Muscle of back (tissue), 11 donors: ENCODE measurements around the gene EXOC1L. TPM values are rescaled to one million over a fixed set of nuclear protein-coding genes. Genes with fewer than 3 reads are reported as not detected.
"Not testable (repeated sequence)": the region's sequence is repeated elsewhere in the genome, so short reads cannot be mapped to it uniquely, and the experiment has no call there.

Experiments
- DNase-seq, 3 donors: peaks; one replicate each; pipeline versions ENCODE4 v3.0.0 to v3.0.0-alpha.2; 2013
- polyA plus RNA-seq, 10 donors: library from polyadenylated mRNA; unstranded; fragments of 120-200 nt; gene quantifications; one replicate each; pipeline ENCODE4 v1.2.1, GENCODE V29; 2013; ENCODE audit not compliant: insufficient read length in 10 of 10

Gene EXOC1L
- polyA plus RNA-seq, 10 donors, result not detected

DNA sequence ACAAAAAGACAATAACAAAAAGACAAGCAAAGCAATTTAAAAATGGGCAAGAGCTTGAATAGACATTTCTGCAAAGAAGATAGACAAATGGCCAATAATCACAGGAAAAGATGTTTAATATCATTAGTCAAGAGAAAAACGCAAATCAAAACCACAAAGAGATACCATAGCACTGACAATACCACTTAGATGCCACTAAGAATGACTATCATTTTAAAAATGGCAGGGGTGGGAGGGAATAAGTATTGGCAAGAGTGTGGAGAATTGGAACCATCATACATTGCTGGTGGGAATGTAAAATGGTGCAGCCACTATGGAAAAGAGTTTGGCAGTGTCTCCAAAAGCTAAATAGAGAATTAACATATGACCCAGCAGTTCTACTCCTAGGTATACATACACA lies 18.8 kb downstream of the EXOC1L start:
- no peak for DNase-seq

DNA sequence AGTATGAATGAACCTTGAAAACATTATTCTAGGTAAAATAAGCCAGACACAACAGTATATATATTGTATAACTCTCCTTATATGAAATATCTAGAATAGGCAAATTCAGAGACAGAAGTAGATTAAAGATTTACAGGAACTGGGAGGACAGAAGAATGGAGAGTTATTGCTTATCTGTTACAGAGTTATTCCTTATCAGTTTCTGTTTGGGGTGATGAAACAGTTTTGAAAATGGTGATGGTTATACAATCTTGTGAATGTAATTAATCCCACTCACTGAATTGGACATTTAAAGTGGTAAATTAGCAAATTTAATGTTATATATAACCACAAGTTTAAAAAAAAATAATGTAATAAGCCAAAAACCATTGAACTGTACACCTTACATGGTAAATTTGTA lies 19.4 kb downstream of the EXOC1L start:
- DNase-seq, result no peak

DNA sequence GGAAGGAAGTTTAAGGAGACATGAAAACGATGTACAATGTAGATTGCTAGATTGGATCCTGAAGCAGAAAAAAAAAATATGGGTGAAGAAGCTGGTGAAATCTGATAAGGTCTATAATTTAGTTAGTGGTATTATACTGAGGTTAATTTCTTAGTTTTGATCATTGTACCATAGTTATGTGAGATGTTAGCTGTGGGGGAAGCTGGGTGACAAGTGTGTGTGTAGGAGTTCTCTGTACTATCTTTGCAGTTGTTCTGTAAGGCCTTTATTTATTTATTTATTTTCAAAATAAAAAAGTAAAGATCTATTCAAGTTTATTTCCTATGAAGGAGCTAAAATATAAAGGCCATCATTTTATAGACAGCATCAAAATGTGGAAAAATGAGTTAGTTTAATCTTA lies 21.4 kb downstream of the EXOC1L start:
- no peak for DNase-seq

DNA sequence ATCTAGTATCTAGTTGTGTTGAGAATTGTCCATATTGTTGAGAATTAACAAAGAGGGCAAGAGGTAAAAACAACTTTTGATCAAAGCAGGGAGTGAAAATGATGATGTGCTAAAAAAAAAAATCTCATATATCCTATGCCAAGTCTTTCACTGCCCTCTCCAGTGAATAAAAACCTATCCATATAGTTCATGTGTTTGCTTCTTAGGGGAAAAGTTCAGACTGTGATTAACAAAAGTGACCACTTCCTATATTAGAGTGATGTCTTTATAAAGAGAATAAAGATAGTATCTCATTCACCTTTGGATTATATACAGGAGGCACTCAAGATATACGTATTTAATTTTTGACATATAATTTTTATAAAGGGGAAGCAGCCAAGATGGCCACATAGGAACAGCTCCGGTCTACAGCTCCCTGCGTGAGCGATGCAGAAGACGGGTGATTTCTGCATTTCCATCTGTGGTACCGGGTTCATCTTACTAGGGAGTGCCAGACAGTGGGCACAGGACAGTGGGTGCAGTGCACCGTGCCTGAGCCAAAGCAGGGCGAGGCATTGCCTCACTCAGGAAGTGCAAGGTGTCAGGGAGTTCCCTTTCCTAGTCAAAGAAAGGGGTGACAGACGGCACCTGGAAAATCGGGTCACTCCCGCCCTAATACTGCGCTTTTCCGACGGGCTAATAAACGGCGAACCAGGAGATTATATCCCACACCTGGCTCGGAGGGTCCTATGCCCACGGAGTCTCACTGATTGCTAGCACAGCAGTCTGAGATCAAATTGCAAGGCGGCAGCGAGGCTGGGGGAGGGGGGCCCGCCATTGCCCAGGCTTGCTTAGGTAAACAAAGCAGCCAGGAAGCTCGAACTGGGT lies 22.0 kb downstream of the EXOC1L start:
- not testable (repeated sequence) for DNase-seq

DNA sequence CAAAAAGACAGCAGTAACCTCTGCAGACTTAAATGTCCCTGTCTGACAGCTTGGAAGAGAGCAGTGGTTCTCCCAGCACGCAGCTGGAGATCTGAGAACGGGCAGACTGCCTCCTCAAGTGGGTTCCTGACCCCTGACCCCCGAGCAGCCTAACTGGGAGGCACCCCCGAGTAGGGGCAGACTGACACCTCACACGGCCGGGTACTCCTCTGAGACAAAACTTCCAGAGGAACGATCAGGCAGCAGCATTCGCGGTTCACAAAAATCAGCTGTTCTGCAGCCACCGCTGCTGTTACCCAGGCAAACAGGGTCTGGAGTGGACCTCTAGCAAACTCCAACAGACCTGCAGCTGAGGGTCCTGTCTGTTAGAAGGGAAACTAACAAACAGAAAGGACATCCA lies 22.7 kb downstream of the EXOC1L start:
- not testable (repeated sequence) for DNase-seq

DNA sequence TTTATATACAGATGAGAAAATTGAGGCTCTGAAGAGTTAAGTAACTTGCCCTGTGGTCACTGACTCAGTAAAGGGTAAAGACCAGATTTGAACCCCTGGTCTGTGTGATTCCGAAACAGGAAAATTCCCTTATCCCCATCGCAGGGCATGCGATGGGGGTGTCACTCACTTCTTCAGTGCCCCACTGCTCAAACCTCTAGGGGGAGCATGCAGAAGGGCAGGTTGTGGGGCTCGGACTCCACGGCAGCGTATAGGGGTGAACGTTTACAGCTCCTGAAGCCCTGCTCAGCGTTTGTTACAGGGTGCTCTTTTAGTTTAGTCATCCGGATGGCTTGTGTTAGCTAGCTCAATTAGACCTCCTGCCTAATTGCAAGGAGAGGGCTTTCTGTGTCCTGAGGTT lies 30.1 kb downstream of the EXOC1L start:
- DNase-seq, result no peak

DNA sequence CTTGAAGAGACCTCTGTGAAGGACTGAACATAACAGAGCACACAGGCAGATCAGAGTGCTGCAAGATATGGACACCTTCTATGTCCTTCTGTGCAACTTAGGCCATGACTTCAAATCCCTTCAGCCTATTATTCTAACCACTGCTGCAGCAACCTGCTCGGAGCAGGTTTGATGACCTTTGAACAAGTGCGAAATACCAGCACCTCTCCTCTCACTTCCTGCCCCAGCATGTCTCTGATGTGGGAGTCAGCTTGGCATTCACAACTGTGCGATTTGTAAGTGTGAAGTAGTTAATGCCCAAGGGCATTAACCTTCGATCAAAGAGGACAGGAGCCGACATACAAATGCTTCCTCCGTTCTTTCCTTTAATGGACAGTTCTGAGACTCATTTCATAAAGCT lies 32.3 kb downstream of the EXOC1L start:
- no peak for DNase-seq

DNA sequence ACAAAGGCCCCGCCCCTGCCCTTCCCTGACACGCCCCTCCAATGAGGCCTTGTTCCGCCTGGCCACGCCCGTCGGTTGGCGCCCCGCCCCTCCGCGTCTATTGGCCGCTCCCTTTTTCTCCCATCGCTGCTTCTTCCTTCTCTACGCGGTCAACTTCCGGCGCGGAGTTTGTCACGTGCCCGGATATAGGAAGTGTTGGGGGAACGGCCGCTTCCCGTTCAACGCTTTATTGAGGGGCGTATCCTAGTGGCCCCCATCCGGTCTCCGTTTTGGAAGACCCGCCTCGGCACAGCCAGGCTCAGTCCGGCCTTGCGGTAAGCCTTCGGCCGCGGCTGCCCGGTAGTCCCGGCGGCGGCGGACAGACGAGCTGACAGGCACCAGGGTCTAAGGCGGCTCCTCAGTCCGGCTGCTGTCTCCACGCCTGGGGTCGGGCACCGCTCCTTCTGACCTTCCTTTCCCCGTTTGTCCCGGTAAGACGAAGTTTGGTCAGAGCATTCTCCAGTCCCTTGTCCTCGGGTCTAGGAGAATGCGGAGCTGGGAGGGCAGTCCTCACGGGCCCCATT lies 34.0 kb downstream of the EXOC1L start, which contains the start of gene EXOC1:
TSS of gene EXOC1 (plus strand) at position 165 of the 563 bp plus-strand sequence. CDS start 4,676 bp downstream, outside the sequence.
- DNase-seq, result peak; percentile 96 to 98 (median 97)

DNA sequence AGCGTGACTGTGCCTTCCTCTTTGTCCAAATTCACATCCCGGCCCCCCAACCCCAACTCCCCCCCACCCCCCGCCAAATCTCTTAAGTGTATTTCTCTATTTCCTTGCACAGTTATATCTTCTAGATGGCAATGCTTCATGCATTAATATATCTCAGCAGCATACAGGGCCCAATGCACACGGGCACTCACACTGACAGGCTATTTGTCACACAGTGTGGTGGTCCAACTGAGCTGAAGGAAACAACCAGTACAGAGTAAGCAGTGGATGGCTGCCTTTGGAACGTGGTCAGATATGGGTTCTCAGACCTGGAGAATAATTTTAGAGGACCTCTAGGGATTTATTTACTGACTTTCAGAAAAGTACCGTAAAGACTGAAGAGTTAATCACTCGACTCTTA lies 34.5 kb downstream of the EXOC1L start:
- DNase-seq, result no peak

DNA sequence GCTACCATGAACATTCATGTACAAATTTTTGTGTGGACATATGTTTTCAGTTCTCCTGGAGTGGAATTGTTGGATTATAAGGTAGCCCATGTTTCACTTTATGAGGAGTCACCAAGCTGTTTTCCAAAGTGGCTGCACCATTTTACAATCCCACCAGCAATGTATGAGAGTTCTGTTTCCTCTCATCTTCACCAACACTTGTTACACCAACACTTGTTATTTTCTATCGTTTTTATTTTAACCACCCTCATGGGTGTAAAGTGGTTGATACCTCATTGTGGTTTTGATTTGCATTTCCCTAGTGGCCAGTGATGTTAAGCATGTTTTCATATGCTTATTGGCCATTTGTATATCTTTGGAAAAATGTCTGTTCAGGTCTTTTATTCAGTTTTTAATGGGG lies 38.0 kb downstream of the EXOC1L start:
- DNase-seq, result no peak

DNA sequence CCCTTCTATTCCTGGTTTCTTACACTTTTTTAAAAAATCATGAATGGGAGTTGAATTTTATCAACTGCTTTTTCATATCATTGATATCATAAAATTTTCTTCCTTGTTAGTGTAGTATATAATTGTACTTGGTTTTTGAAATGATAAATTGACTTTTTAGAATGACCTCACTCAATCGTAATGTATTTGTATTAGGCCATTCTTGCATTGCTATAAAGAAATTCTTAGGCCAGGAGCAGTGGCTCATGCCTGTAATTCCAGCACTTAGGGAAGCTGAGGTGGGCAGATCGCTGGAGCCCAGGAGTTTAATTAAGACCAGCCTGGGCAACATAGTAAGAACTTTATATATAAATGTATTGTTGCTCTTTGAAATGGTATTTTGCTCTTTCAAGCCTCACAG lies 40.1 kb downstream of the EXOC1L start:
- no peak for DNase-seq

DNA sequence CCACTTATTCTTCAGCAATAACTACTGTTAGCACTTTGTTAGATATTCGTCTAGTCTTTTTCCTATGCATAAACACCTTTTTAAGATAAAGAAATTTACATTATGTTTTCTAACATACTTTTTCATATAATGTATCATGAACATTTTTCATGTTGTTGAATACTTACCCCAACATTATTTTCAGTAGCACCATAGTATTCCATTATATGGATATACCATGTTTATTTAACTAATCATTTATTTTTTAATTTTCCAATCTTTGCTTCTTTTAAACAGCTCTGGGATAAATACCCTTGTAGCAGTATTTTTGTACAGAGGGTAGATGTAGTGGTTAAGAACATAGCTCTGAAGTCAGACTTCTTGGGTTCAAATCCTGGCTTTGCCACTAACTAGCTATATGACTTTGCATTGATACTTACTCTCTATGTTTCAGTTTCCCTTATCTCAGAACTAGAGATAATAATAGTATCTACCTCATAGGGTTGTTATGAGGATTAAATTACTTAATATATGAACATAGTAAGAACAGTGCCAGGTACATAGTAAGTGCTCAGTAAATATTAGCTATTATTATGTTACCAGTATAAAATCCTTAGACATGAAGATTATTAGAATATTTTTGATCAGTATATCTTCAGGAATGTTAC lies 45.1 kb downstream of the EXOC1L start:
- no peak for DNase-seq

DNA sequence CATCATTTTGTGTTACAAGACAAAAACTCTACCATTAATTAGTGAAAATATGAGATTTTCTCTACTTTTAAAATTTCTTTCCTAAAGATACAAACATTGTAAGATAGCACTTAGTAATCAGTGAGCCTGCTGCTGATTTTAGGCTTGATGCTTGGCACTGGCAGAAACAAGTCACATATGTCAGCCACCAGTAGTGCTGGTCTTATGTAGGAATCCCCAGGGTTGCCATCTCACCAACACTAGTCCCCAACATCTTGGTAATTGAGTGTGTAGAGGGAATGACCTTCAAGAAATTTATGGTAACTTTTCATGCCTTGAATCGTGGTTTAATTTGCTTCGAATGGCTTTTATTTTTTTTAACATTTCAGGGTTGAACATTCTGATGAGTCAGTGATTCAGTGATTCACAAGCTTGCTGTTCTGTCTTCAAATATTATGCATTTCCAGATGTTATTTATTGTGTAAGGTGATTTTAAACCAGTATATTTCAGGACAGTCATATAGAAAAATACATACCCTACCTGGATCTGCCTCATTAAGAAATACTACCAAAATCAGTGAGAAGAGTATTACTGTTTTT lies 45.7 kb downstream of the EXOC1L start:
- DNase-seq, result peak in 1 of 3 donors; percentile 24

DNA sequence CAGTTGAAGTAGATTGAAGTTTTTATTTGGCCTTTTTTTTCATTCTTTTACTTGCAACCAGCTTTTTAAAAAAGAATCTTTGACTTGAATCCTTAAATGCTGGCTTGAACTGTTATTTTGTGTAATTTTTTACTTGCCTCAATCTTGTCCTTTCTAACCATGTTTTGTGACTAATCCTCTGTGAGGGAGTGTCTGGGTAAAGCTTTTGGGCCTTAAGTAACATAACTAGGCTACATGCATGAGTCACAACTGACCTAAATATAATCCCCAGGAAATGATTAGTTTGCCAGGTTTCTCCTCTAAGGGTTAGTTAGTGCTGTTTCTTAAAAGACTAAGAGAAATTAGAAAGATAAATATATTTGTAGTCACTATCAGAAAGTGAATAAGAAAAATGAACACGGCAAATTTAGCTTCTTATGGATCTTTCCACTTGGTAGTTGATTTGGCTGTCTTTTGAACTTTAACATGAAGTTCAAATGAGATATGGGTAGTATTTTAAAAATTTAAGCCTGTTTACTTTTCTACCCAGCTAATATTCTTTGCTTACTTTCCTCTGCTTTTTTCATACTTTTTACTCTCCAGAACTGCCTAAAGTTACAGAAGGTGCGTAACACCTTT lies 46.8 kb downstream of the EXOC1L start:
- peak; percentile 39 to 72 (median 56) for DNase-seq

DNA sequence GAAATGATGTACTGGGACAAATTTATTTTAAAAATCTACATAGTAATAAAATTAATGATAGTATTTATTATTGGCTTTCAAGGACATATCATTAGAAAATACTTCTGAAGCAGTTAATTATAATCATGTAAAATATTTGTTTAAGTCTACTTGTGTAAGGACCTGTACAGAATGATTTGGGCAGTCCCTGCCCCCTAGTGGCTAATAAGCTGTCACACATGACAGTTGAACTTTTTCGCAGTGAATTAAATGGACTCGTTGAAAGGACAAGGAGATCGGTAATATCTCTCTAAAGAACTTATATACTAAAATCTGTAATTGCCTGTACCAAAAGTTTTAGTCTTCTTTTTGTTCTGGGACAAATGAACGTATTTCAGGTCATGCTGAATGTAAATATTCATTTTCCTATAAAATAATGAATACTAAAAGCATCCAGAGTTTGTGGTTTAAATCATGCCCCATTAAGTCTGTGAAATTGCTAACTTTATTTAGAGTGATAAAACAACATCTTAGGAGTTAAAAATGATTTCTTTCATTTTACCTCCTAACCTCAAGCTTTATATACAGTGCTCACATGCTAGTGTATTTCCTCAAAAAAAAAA lies 47.5 kb downstream of the EXOC1L start:
- DNase-seq, result peak; percentile 30 to 63 (median 42)

DNA sequence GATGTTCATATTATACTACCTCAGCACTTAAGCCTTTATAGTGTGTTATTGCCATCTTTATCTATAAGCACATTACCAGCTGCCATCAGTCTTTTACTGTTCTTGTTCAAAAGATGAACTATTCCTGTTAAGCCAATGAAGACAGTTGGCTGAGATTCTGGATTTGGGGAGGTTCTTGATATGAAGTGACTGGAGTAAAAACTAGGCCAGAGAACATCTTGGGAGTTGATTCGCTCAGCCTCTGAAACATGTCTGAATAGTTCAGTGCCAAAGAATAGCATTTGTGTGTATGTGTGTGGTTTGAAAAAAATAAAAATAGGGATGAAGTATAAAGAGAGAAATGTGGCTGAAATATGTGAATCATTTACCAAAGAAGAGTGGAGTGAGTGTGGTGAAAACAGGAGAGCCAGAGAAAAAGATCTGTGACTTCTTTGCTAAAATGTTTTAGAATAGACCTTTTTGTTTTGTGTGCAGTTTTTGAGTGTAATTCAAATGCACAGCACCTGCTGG lies 49.0 kb downstream of the EXOC1L start:
- no peak for DNase-seq

DNA sequence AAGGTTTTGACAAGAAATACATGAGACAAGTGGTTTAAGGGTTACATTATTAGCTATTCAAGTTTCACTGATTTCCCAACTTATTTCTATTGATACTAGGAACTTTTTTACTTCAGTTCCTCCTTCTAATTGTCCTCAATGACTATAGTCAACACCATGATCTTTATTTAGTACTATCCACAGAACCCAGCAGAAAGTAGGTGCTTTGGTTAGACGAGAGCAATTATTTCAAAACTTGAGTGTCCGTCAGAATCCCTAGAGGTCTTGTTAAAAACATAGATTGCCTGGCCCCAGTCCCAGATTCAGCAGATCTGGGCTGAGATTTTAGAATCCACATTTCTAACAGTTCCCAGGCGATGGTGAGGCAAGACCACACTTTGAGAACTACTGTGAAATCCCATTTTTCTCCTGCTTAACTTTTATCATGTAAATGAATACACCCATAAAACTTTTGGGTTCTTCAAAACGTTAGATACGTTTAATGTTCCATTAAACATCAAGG lies 51.8 kb downstream of the EXOC1L start:
- peak in 1 of 3 donors; percentile 16 for DNase-seq

DNA sequence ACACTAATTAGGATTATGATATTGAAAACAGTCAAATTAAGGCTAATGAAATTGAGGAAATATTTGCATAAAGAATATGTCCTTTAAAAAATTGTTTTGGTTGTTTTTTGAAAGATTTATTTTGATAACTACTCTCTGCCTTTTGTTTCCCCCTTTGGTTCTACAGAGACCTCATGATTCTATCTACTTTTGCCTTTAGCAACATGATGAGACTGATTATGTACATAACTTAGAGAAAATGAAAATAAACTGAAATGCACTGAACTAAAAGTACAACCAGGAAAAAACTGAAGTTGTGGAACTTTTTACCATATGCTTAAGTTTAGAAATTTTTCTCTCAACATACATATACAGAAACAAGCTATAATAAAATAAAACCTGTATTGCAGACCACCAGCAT lies 55.2 kb downstream of the EXOC1L start:
- no peak for DNase-seq

DNA sequence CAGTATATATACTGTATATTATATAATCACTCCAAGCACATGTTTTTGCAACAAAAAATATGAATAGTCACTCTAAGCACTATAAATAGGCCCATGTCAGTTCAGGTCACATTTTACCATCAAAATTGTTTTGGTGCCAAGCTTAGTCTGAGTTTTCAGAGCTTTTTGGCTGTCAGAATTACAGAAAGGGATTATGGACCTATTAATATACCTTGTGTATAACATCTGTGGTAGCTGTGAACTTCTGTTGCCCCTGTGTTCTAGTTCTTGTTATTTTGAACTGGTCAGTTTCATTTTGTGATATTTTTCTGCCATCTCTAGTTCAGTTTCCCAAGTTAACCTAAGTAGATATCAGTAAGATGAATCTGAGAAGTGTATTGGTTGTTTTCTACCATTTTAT lies 56.8 kb downstream of the EXOC1L start:
- no peak for DNase-seq

DNA sequence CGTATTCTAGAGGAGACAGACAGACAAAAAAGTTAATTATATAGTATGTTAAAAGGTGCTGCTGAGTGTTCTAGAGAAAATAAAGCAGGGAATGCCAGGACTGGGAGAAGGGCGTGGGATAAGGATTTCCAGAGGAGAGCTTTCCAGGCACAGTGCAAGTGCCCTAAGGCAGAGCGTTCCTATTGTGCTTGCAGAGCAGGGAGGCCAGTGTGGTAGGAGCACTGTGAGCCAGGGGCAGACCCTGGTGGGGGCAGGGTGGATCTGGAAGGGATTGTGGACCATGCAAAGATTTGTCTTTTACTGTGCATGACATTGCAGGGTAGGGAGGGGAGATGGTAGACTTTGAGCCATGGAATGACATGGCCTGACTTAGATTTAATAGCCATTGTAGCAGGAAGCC lies 59.6 kb downstream of the EXOC1L start:
- no peak for DNase-seq

DNA sequence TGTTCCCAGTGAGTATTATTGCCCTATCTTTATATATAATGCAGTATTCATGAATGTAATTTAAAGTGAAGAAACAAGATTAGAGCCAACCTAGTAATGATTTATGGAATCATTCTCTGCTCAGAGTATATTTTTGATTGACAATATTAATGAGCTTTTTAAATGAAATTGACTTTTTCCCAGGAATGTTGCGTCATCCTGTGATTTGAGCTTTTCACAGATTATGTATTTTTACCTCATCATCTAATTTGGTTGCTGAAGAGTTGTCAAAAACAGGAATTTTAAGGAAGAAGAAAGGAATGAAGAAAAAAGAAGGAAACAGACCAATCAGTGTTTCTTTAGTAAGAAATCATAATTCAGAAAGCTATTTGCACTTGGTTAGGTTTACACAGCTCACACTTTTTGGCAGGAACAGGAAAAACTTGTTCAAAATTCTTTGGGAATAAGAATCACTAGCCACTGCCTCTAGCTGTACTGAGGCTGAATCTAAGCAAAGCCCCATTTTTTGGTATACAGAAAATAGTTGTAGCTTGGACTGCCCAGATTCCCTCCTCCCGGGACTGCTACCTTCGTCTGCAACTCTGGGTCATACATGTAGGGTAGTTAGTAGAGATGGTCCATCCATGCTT lies 61.2 kb downstream of the EXOC1L start:
- DNase-seq, result no peak
